Measurements from ENCODE around the gene ZNF865. TPM values are rescaled to one million over a fixed set of nuclear protein-coding genes. Genes with fewer than 3 reads are reported as not detected.

Gene ZNF865
- total RNA-seq, 1 donor from 2014 or later, result 20.3 TPM

DNA sequence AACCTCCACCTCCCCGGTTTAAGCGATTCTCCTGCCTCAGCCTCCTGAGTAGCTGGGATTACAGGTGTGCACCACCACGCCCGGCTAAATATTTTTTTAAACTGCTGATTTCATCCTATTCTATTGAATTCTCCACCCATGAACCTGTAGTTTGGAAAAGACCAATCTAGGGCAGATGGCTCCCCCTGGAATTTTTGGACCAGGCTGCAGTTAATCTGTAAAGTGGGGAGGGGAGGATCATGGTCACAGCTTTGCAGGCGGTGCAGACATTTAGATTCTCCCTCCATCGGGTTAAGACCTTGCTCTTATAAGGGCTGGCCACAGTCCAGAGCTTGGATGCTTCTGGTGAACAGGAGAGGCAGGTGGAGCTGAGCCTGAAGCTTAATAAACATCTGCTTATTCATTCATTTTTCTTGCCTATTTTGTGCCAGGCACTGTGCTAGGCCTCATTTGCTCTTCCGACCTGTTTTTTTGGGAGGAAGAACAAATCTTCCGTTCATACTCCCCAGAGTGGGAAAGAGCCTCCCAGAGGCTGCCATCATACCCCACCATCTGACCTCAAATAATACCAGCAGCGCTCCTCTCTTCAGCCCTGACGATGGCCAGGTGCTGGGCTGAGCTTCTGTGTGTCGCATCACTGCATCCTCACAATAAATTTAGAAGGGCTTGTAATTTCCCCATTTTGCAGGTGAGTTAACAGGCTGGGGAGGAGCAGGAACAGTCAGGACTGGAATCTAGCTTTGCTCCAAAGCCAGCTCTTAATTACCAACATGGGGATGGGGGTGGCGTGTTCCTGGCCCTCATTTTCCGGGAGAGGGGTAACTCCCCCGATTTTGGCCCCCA is 41.7 kb downstream of the ZNF865 start:
- H3K36me3 Mint-ChIP-seq (ENCODE audit: low read depth), result peaks cover 11% of the 10 kb centered on the region
- TF ChIP-seq CTCF (conservative IDR thresholded peaks at IDR 0.05), result no peak
- H3K27ac Mint-ChIP-seq (ENCODE audit: unreplicated experiment), result no peak overlapping the region
- no peaks in the 10 kb centered on the region for H3K9me3 Mint-ChIP-seq
- peaks cover 10% of the 10 kb centered on the region for H3K27me3 Mint-ChIP-seq (ENCODE audit: low read depth)
- DNase-seq (ENCODE audit: low read depth, low spot score), result no peak
- peak overlapping the region; percentile 91 for H3K4me3 Mint-ChIP-seq
- H3K4me1 Mint-ChIP-seq, result peaks cover 36% of the 10 kb centered on the region

DNA sequence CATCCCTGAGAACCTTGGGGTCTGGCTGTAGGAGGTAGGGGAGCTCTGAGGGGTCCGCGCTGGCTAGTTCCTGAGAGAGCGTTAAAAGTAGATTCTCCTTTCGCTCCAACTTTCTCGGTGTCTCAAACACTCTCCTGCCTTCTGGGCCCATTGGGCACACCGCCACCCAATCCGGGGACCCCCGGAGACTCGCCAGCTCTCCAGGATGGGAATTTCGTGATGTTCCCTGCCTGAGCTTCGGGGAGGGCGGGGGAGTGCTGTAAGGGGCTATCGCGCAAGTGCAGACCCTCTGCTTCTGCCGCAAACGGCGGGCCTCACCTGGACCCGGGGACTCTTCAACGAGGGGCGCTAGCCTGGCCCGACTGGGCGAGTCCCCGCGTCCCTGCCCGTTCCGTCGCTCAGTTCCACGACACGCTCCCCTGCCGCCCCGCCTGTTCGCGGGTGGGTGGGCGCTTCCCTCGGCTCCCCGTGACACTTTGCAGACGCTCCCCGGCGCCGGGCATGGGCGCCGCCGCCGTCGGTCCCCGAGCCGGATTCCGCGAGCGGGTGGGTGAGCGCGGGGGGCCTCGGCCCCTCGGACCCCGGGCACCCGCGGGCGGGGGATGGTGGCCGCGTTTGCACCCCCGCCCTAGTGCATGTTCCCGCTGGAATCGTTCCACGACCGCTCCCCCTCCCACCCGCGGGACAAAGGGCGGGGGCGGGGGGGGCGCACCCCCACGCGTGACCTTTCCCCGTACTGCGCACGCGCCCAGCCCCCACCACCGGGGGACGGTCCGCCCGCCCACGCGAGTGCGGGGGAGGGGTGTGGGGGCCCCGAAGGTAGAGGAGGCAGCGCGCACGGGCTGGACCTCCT is 42.5 kb downstream of the ZNF865 start, which contains the start of gene CCDC106:
CCDC106 (plus strand) TSS at position 481 of the 853 bp plus-strand sequence. CDS start 835 bp downstream, outside the sequence.
- Mint-ChIP-seq H3K36me3 (ENCODE audit: low read depth) (peaks cover 10% of the 10 kb centered on the region), H3K4me3 (peak within 1 kb of the TSS; percentile 91), H3K27ac (ENCODE audit: unreplicated experiment) (peak within 1 kb of the TSS; percentile 92), H3K4me1 (peaks cover 32% of the 10 kb centered on the region), H3K27me3 (ENCODE audit: low read depth) (peaks cover 6% of the 10 kb centered on the region), H3K9me3 (no peaks in the 10 kb centered on the region)
- TF ChIP-seq CTCF (conservative IDR thresholded peaks at IDR 0.05), result no peak
- DNase-seq (ENCODE audit: low read depth, low spot score), result peak; percentile 62

GRCh38 chr19:55648585-55649267 is 43.3 kb downstream of the ZNF865 start:
- H3K9me3 Mint-ChIP-seq, result no peaks in the 10 kb centered on the region
- no peak for DNase-seq (ENCODE audit: low read depth, low spot score)
- peaks cover 6% of the 10 kb centered on the region for H3K36me3 Mint-ChIP-seq (ENCODE audit: low read depth)
- no peak overlapping the region for H3K27ac Mint-ChIP-seq (ENCODE audit: unreplicated experiment)
- TF ChIP-seq CTCF (conservative IDR thresholded peaks at IDR 0.05), result no peak
- peaks cover 26% of the 10 kb centered on the region for H3K4me1 Mint-ChIP-seq
- peaks cover 2% of the 10 kb centered on the region for H3K27me3 Mint-ChIP-seq (ENCODE audit: low read depth)
- peak overlapping the region; percentile 88 for H3K4me3 Mint-ChIP-seq

GRCh38 chr19:55649268-55650125 is 44.0 kb downstream of the ZNF865 start:
- no peak for TF ChIP-seq CTCF (conservative IDR thresholded peaks at IDR 0.05)
- Mint-ChIP-seq H3K9me3 (no peaks in the 10 kb centered on the region), H3K36me3 (ENCODE audit: low read depth) (peaks cover 6% of the 10 kb centered on the region), H3K27me3 (ENCODE audit: low read depth) (peaks cover 8% of the 10 kb centered on the region), H3K4me3 (peak overlapping the region; percentile 88), H3K4me1 (peaks cover 19% of the 10 kb centered on the region), H3K27ac (ENCODE audit: unreplicated experiment) (no peak overlapping the region)
- no peak for DNase-seq (ENCODE audit: low read depth, low spot score)
